HCT116 (cell line): ENCODE measurements around the gene PRKCZ.

Experiments
- CEBPB ChIP-seq: IDR thresholded peaks from 2 replicates; pipeline ENCODE4 v1.6.1; 2012; ENCODE audit warnings: low read depth
- CTCF ChIP-seq, 3 experiments: fragments of 200-600 bp in 1 of 3; sonication (generic) in 1 of 3; IDR thresholded peaks in 2 of 3; conservative IDR thresholded peaks in 1 of 3; 2 replicates each; pipeline ENCODE4 v1.5.1; 2012 to 2017; ENCODE audit warnings: low read depth in 2 of 3, low read length in 2 of 3, antibody characterized with exemption in 1 of 3, borderline replicate concordance in 1 of 3, control low read depth in 1 of 3, mild to moderate bottlenecking in 1 of 3, mixed read lengths in 1 of 3, mixed run types in 1 of 3, moderate library complexity in 1 of 3; ENCODE audit not compliant: insufficient read depth in 1 of 3
- EGR1 ChIP-seq: IDR thresholded peaks from 2 replicates; pipeline ENCODE4 v1.6.1; 2012; ENCODE audit warnings: low read depth
- EZH2 ChIP-seq: fragments of 200-600 bp; sonication (generic); IDR thresholded peaks from 2 replicates; pipeline ENCODE4 v1.6.1; 2017; ENCODE audit warnings: antibody characterized with exemption, mixed run types
- FOSL1 ChIP-seq: IDR thresholded peaks from 2 replicates; pipeline ENCODE4 v1.6.1; 2012; ENCODE audit warnings: low read depth
- POLR2A ChIP-seq: IDR thresholded peaks from 2 replicates; pipeline ENCODE4 v1.7.0; 2011; ENCODE audit warnings: borderline replicate concordance; ENCODE audit not compliant: insufficient read depth, insufficient read length; ENCODE audit errors: extremely low read depth
- POLR2AphosphoS5 ChIP-seq: IDR thresholded peaks from 2 replicates; pipeline ENCODE4 v1.6.1; 2011; ENCODE audit warnings: mild to moderate bottlenecking, low read depth, low read length, moderate library complexity
- REST ChIP-seq: IDR thresholded peaks from 2 replicates; pipeline ENCODE4 v1.6.1; 2012; ENCODE audit warnings: low read depth
- SIN3A ChIP-seq: IDR thresholded peaks from 2 replicates; pipeline ENCODE4 v1.6.1; 2012; ENCODE audit warnings: low read depth
- SP1 ChIP-seq: IDR thresholded peaks from 2 replicates; pipeline ENCODE4 v1.6.1; 2012; ENCODE audit warnings: low read depth
- TCF7L2 ChIP-seq: IDR thresholded peaks from 2 replicates; pipeline ENCODE4 v1.7.0; 2011; ENCODE audit warnings: borderline replicate concordance, inconsistent platforms; ENCODE audit not compliant: insufficient read depth, insufficient read length; ENCODE audit errors: extremely low read depth
- YY1 ChIP-seq: IDR thresholded peaks from 2 replicates; pipeline ENCODE4 v1.6.1; 2011; ENCODE audit warnings: low read length, low read depth, moderate library complexity, mild to moderate bottlenecking; ENCODE audit not compliant: insufficient replicate concordance; ENCODE audit errors: extremely low read depth

- TF ChIP-seq YY1 (no peak), EGR1 (no peak), EZH2 (no peak), TCF7L2 (no peak), CTCF (IDR thresholded peaks at IDR 0.05 in 2 of 3, conservative IDR thresholded peaks at IDR 0.05 in 1 of 3; ENCODE audit: borderline replicate concordance in 1 of 3, insufficient read depth in 1 of 3, low read depth in 2 of 3, low read length in 2 of 3) (no peak), POLR2AphosphoS5 (no peak), CEBPB (no peak), POLR2A (no peak), SIN3A (no peak), REST (no peak), FOSL1 (no peak), SP1 (no peak)
Observed at GRCh38 chr1:2084306-2084705, 34.1 kb downstream of the PRKCZ start.
